Spleen (tissue), 11 donors: Measurements from ENCODE around the gene OTOG. TPM values are rescaled to one million over a fixed set of nuclear protein-coding genes. Genes with fewer than 3 reads are reported as not detected.
A peak's percentile ranks its signal among the peaks of the same experiment; 100 is the strongest.

ENCODE experiments used
- DNase-seq: peaks from one replicate; pipeline ENCODE4 v3.0.0-alpha.2; 2020
- H3K27ac ChIP-seq, 8 donors: fragments of 200-600 bp; sonication (generic) in 7 of 8; 1 replicate in 4 of 8; 2 replicates in 4 of 8; pipeline versions ENCODE4 v1.5.0 to v1.8.0; 2016 to 2021; ENCODE audit warnings: inconsistent platforms in 4 of 8, mild to moderate bottlenecking in 4 of 8, moderate library complexity in 1 of 8
- H3K27me3 ChIP-seq, 7 donors: fragments of 200-600 bp; sonication (generic) in 6 of 7; replicated peaks in 1 of 7; 1 replicate in 4 of 7; 2 replicates in 3 of 7; pipeline versions ENCODE4 v1.5.0 to v1.8.0; 2016 to 2021; ENCODE audit warnings: inconsistent platforms in 3 of 7, mild to moderate bottlenecking in 1 of 7
- H3K36me3 ChIP-seq, 6 donors: fragments of 200-600 bp; sonication (generic) in 5 of 6; 1 replicate in 4 of 6; 2 replicates in 2 of 6; pipeline versions ENCODE4 v1.5.0 to v1.8.0; 2016 to 2021; ENCODE audit warnings: inconsistent platforms in 2 of 6
- H3K4me1 ChIP-seq, 6 donors: fragments of 200-600 bp; sonication (generic) in 5 of 6; 1 replicate in 3 of 6; 2 replicates in 3 of 6; pipeline versions ENCODE4 v1.5.0 to v1.8.0; 2016 to 2021; ENCODE audit warnings: inconsistent platforms in 3 of 6
- H3K4me3 ChIP-seq, 8 donors: fragments of 200-600 bp; sonication (generic) in 7 of 8; 1 replicate in 4 of 8; 2 replicates in 4 of 8; pipeline versions ENCODE4 v1.5.0 to v1.8.0; 2016 to 2021; ENCODE audit warnings: inconsistent platforms in 4 of 8, mild to moderate bottlenecking in 4 of 8, moderate library complexity in 2 of 8
- H3K9me3 ChIP-seq, 8 donors: fragments of 200-600 bp; sonication (generic) in 7 of 8; 1 replicate in 4 of 8; 2 replicates in 4 of 8; pipeline versions ENCODE4 v1.5.0 to v1.8.0; 2016 to 2021; ENCODE audit warnings: inconsistent platforms in 4 of 8
- CTCF ChIP-seq, 11 experiments: fragments of 200-600 bp in 7 of 11; fragments of 450-650 bp in 4 of 11; sonication (generic) in 4 of 11; IDR thresholded peaks in 8 of 11; conservative IDR thresholded peaks in 3 of 11; 1 replicate in 7 of 11; 2 replicates in 4 of 11; pipeline versions ENCODE4 v1.4.0 to v1.8.0; 2016 to 2021; ENCODE audit warnings: antibody characterized with exemption in 11 of 11, inconsistent platforms in 4 of 11, mild to moderate bottlenecking in 1 of 11
- POLR2A ChIP-seq, 3 donors: fragments of 450-650 bp; IDR thresholded peaks; one replicate each; pipeline ENCODE4 v1.5.1; 2017; ENCODE audit warnings: antibody characterized with exemption in 3 of 3, mild to moderate bottlenecking in 1 of 3
- POLR2AphosphoS5 ChIP-seq, 3 donors: sonication (generic); formaldehyde crosslinking; IDR thresholded peaks; one replicate each; pipeline ENCODE4 v1.5.1; 2017; ENCODE audit warnings: antibody characterized with exemption in 3 of 3
- WGBS, 5 donors: extraction: QIAGEN DNeasy Blood & Tissue Kit in 3 of 5; methylation state at CpG; one replicate each; pipeline versions ENCODE4 v1.1.5 to v1.1.7; 2013 to 2018; 5-methylcytosine and 5-hydroxymethylcytosine counted together
- intact Hi-C: fragments of 100-400 bp; cut with DNase I; formaldehyde crosslinking; loops from one replicate; pipeline ENCODE4 v1.15.0; 2023; ENCODE audit warnings: low total_unique reads
- polyA plus RNA-seq, 3 donors: library from polyadenylated mRNA; stranded (reverse); fragments of 200-250 nt; gene quantifications; one replicate each; pipeline ENCODE4 v1.2.1, GENCODE V29; 2013
- total RNA-seq, 7 donors: library from RNA; depleted of rRNA in 3 of 7; stranded (reverse); fragments of >200 nt in 3 of 7; fragmentation: NEBNext Ultra II Directional in 4 of 7; extraction: Animal tissue kit (Norgen Biotek cat#: 25700) in 4 of 7; gene quantifications; one replicate each; pipeline versions ENCODE4 v1.1.0 to v1.2.1, GENCODE V29; 2016 to 2021
- donor health status: healthy with polysubstance abuse.
- donor health status: DM: no; HTN: no; CAD: no; lungs with moderate emphysema.
- donor health status: DM: no; HTN: no; CAD: no.
- donor health status: Bipolar disorder and iron deficiency.
- donor health status: healthy.
- donor health status: DM: no; HTN: no; CAD: no.
- donor health status: DM: yes; HTN: yes; CAD: no.

OTOG gene
- total and polyA plus RNA-seq, 10 donors, result not detected

GRCh38 chr11:17596310-17596669 lies 49.2 kb downstream of the OTOG start:
- intact Hi-C loops, result loop anchor here (5.0 kb wide), 1 partner anchor 381 kb away; no protein-coding TSS in a partner anchor
- H3K27me3 ChIP-seq, result peaks cover 0 to 28% (median 0%) of the 10 kb centered on the region in 7 donors
- no peak overlapping the region for H3K27ac ChIP-seq
- no peaks in the 10 kb centered on the region for H3K36me3 ChIP-seq
- H3K4me3 ChIP-seq, result no peak overlapping the region
- DNase-seq, result peak; percentile 45
- H3K4me1 ChIP-seq, result peaks cover 0 to 3% (median 0%) of the 10 kb centered on the region in 6 donors
- no peak for TF ChIP-seq CTCF (IDR thresholded peaks at IDR 0.05 in 8 of 11, conservative IDR thresholded peaks at IDR 0.05 in 3 of 11)
- no peak for TF ChIP-seq POLR2AphosphoS5 (IDR thresholded peaks at IDR 0.05)
- no peak for TF ChIP-seq POLR2A (IDR thresholded peaks at IDR 0.05)
- WGBS, 5 donors, result 55 to 83% (median 74%) methylated on average over 1 of the region's 1 CpG
- H3K9me3 ChIP-seq, result no peaks in the 10 kb centered on the region

DNA sequence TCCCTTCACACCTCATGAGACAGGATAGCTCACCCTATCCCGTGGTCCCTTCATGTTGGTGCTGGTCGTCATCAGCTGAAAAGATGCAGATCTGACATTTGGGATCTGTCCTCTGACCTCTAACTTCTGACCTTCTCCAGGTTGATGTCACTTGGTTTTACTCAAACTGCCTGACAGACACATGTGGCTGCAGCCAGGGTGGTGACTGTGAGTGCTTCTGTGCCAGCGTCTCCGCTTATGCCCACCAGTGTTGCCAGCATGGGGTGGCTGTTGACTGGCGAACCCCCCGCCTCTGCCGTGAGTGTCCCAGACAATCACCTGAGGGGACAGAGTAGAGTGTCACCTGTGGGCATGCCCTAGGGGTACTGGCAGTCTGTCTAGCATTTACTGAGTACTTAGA lies 49.7 kb downstream of the OTOG start:
- Histone ChIP-seq H3K27ac (no peak overlapping the region), H3K36me3 (no peaks in the 10 kb centered on the region), H3K9me3 (no peaks in the 10 kb centered on the region), H3K27me3 (peaks cover 0 to 28% (median 0%) of the 10 kb centered on the region in 7 donors), H3K4me1 (peaks cover 0 to 3% (median 0%) of the 10 kb centered on the region in 6 donors), H3K4me3 (no peak overlapping the region)
- peak; percentile 63 for DNase-seq
- WGBS, 5 donors, result 67 to 94% (median 83%) methylated on average over 3 to 7 of the region's 7 CpGs
- TF ChIP-seq POLR2A (IDR thresholded peaks at IDR 0.05) (no peak), POLR2AphosphoS5 (IDR thresholded peaks at IDR 0.05) (no peak), CTCF (IDR thresholded peaks at IDR 0.05 in 8 of 11, conservative IDR thresholded peaks at IDR 0.05 in 3 of 11) (no peak)
- intact Hi-C loops, result loop anchor here (5.0 kb wide), 1 partner anchor 381 kb away; no protein-coding TSS in a partner anchor

- intact Hi-C loops, result loop anchor here (5.0 kb wide), 1 partner anchor 380 kb away; no protein-coding TSS in a partner anchor
- peak; percentile 45 for DNase-seq
- no peak overlapping the region for H3K4me3 ChIP-seq
- H3K36me3 ChIP-seq, result no peaks in the 10 kb centered on the region
- H3K9me3 ChIP-seq, result no peaks in the 10 kb centered on the region
- 57 to 77% (median 64%) methylated on average over 5 of the region's 5 CpGs for WGBS, 5 donors
- TF ChIP-seq CTCF (IDR thresholded peaks at IDR 0.05 in 8 of 11, conservative IDR thresholded peaks at IDR 0.05 in 3 of 11), result no peak
- TF ChIP-seq POLR2A (IDR thresholded peaks at IDR 0.05), result no peak
- no peak for TF ChIP-seq POLR2AphosphoS5 (IDR thresholded peaks at IDR 0.05)
- no peak overlapping the region for H3K27ac ChIP-seq
- peaks cover 0 to 3% (median 0%) of the 10 kb centered on the region in 6 donors for H3K4me1 ChIP-seq
- H3K27me3 ChIP-seq, result peaks cover 0 to 28% (median 0%) of the 10 kb centered on the region in 7 donors
Observed at GRCh38 chr11:17597770-17598169, 50.7 kb downstream of the OTOG start.

DNA sequence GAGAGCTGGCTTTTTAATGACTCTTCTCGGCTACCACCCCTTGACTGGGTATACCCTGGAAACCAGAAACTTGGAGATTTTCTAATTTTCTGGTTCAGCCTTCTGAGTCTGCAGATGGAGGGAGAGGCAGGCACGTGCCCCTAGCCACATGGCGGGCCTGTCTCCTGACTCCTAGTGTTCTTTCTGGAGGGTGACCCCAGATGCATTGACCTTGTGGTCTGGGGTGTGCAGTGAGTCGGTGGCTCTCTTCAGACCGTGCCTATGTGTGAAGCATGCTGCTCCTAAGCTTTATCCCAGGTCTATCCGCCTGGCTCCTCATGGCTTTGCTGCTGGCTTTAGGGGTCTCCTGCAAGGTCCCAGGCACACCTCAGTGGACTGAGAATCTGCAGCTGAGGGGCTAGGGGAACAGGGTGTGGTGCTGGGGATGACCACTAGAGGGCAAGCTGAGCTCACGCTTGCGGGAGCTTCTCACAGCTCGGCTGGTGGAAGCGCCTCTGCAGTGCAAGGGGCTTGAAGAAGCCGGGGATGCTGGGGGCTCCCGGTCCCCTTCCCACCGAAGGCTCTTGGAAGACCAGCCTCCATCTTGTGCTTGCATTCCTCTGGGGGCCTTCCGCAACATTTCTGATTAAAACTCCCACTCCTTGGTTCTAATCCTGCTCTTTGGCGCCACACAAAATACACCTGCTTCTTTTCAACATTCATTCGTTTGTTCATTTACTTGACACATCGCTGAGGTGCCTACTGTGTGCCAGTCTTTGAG lies 51.8 kb downstream of the OTOG start:
- peaks cover 0 to 3% (median 0%) of the 10 kb centered on the region in 6 donors for H3K4me1 ChIP-seq
- no peaks in the 10 kb centered on the region for H3K9me3 ChIP-seq
- H3K4me3 ChIP-seq, result no peak overlapping the region
- peak; percentile 90 for DNase-seq
- H3K27me3 ChIP-seq, result peaks cover 0 to 28% (median 0%) of the 10 kb centered on the region in 7 donors
- no peak for TF ChIP-seq POLR2A (IDR thresholded peaks at IDR 0.05)
- peak; percentile 54 to 93 (median 84) for TF ChIP-seq CTCF (IDR thresholded peaks at IDR 0.05 in 8 of 11, conservative IDR thresholded peaks at IDR 0.05 in 3 of 11)
- 29 to 34% (median 32%) methylated on average over 17 of the region's 17 CpGs for WGBS, 5 donors
- intact Hi-C loops, result loop anchor here (5.0 kb wide), 1 partner anchor 378 kb away; no protein-coding TSS in a partner anchor
- no peak overlapping the region for H3K27ac ChIP-seq
- no peaks in the 10 kb centered on the region for H3K36me3 ChIP-seq
